Measurements from ENCODE around the gene SLX4IP.

- TF ChIP-seq CTCF (IDR thresholded peaks at IDR 0.05), result peak; percentile 22 to 50 (median 36)
- no peak for TF ChIP-seq POLR2A (IDR thresholded peaks at IDR 0.05)
Measured at GRCh38 chr20:10536531-10536930, 101.4 kb downstream of the SLX4IP start.

Data from adrenal gland (tissue), 5 donors.